Gastroesophageal sphincter (tissue), 4 donors: ENCODE data around the gene EPHA2. TPM values are rescaled to one million over a fixed set of nuclear protein-coding genes. Genes with fewer than 3 reads are reported as not detected.

ENCODE experiments used
- ATAC-seq: fragments of 150-250 bp; one replicate; pipeline ENCODE4 v1.9.1; 2016; ENCODE audit warnings: mild to moderate bottlenecking, moderate library complexity
- H3K27ac ChIP-seq, 4 donors: fragments of 200-600 bp; sonication (generic) in 3 of 4; 1 replicate in 3 of 4; 2 replicates in 1 of 4; pipeline ENCODE4 v1.5.1; 2016 to 2019
- H3K27me3 ChIP-seq: fragments of 200-600 bp; sonication (generic); one replicate; pipeline ENCODE4 v1.5.1; 2019
- H3K36me3 ChIP-seq, 2 donors: fragments of 200-600 bp; sonication (generic); one replicate each; pipeline ENCODE4 v1.5.1; 2019; ENCODE audit warnings: control low read depth in 1 of 2
- H3K4me1 ChIP-seq, 3 donors: fragments of 200-600 bp; sonication (generic); 1 replicate in 2 of 3; 2 replicates in 1 of 3; pipeline ENCODE4 v1.5.1; 2016 to 2019; ENCODE audit warnings: control low read depth in 2 of 3
- H3K4me3 ChIP-seq, 2 donors: fragments of 200-600 bp; sonication (generic); one replicate each; pipeline ENCODE4 v1.5.1; 2019; ENCODE audit warnings: mild to moderate bottlenecking in 1 of 2, moderate library complexity in 1 of 2
- H3K9me3 ChIP-seq, 3 donors: fragments of 200-600 bp; sonication (generic); one replicate each; pipeline ENCODE4 v1.5.1; 2017 to 2019; ENCODE audit warnings: control low read depth in 2 of 3
- EP300 ChIP-seq: sonication (generic); formaldehyde crosslinking; IDR thresholded peaks from one replicate; pipeline ENCODE4 v1.6.1; 2017; ENCODE audit warnings: antibody characterized with exemption, mild to moderate bottlenecking
- POLR2A ChIP-seq, 2 donors: fragments of 450-650 bp; IDR thresholded peaks; one replicate each; pipeline ENCODE4 v1.6.1; 2017; ENCODE audit warnings: antibody characterized with exemption in 2 of 2, mild to moderate bottlenecking in 2 of 2, moderate library complexity in 1 of 2
- POLR2AphosphoS5 ChIP-seq: sonication (generic); formaldehyde crosslinking; IDR thresholded peaks from one replicate; pipeline ENCODE4 v1.6.1; 2017; ENCODE audit warnings: antibody characterized with exemption
- WGBS, 2 donors: methylation state at CpG; one replicate each; pipeline ENCODE4 v1.1.5; 2018; ENCODE audit warnings: low coverage in 1 of 2; 5-methylcytosine and 5-hydroxymethylcytosine counted together
- total RNA-seq, 4 donors: library from RNA; depleted of rRNA; stranded (reverse); fragments of >200 nt; gene quantifications; one replicate each; pipeline ENCODE4 v1.1.0, GENCODE V29; 2016
- TF ChIP-seq, protein P1 (sequence below), 4 experiments: fragments of 200-600 bp in 2 of 4; fragments of 450-650 bp in 2 of 4; sonication (generic) in 1 of 4; IDR thresholded peaks; one replicate each; pipeline ENCODE4 v1.5.1; 2017 to 2019; ENCODE audit warnings: antibody characterized with exemption in 4 of 4, mild to moderate bottlenecking in 2 of 4, moderate library complexity in 2 of 4

EPHA2 gene
- total RNA-seq, 4 donors from 2014 or later = 8.9 to 16.1 (median 12.4) TPM

DNA sequence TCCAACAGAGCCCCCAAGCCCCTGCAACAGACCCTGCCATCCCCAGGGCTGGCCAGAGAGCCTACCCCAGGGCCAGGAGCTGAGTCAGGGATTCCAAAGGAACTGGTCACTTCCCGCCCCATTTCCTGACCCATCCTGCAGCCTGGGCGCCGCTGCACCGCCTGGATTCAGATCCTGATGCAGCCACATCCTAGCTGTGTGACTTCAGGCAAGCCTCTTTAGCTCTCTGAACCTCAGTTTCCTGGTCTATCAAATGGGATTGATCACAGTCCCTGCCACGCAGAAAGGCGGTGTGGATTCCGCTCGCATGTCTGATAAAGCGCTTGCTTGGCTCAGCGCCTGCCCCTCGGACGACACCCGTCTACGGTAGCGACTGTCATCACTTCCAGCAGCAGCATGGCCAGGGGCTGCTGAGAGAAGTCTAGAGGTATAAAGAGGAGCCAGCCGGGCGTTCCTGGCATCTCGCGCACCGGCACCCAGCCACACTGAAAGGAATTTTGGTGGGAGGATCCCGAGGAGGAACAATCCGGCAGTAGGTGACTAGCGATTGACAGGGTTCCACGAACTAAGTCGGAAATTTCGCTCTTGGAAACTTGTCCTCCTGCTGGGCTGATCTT is 10.1 kb downstream of the EPHA2 start:
- H3K4me1 ChIP-seq = peaks cover 0 to 75% (median 30%) of the 10 kb centered on the region in 3 donors
- 18% methylated on average over 2 of the region's 26 CpGs; no CpG with 5 or more reads in 1 of the 2 donors for WGBS, 2 donors
- peak overlapping the region; percentile 22 to 83 (median 80) for H3K27ac ChIP-seq
- peak; percentile 81 for ATAC-seq
- TF ChIP-seq POLR2A (IDR thresholded peaks at IDR 0.05) = peak in 1 of 2 donors; percentile 21
- TF ChIP-seq POLR2AphosphoS5 = peak; percentile 43
- TF ChIP-seq, protein P1, sequence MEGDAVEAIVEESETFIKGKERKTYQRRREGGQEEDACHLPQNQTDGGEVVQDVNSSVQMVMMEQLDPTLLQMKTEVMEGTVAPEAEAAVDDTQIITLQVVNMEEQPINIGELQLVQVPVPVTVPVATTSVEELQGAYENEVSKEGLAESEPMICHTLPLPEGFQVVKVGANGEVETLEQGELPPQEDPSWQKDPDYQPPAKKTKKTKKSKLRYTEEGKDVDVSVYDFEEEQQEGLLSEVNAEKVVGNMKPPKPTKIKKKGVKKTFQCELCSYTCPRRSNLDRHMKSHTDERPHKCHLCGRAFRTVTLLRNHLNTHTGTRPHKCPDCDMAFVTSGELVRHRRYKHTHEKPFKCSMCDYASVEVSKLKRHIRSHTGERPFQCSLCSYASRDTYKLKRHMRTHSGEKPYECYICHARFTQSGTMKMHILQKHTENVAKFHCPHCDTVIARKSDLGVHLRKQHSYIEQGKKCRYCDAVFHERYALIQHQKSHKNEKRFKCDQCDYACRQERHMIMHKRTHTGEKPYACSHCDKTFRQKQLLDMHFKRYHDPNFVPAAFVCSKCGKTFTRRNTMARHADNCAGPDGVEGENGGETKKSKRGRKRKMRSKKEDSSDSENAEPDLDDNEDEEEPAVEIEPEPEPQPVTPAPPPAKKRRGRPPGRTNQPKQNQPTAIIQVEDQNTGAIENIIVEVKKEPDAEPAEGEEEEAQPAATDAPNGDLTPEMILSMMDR (IDR thresholded peaks at IDR 0.05) = no peak
- peaks cover 0 to 35% of the 10 kb centered on the region in 2 donors for H3K36me3 ChIP-seq
- H3K4me3 ChIP-seq = peak overlapping the region in 1 of 2 donors; percentile 41
- H3K9me3 ChIP-seq = no peaks in the 10 kb centered on the region
- no peaks in the 10 kb centered on the region for H3K27me3 ChIP-seq

DNA sequence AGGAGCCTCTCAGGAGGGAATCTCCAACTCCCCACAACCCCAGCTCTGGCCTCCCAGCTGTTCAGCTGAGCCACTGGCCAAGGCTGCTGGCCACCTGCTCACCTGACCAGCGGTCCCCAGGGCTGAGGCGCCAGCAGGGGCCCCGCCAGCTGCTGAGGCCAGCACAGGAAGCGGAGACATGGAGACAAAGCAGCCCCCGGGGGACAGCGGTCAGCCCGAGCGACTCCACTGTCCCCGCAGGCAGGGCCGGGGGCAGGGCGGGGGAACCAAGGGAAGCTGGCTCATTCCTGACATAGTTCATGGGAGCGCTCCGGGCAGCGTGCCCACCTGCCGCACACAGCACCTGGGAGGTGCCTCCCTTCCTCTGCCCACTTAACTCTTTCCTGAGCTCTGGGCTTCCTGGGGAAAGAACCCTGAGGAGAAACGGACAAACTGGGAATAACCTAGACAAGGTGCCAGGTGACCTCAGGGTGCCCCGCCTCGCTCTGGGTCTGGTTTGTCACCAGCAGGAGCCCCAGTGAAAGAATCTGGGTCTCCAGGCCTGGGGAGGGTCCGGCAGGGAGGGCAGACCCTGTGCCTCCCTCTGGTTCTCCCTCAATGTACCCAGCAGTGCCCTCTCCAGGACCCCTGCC is 10.7 kb downstream of the EPHA2 start:
- TF ChIP-seq EP300 (no peak), POLR2A (IDR thresholded peaks at IDR 0.05) (no peak), POLR2AphosphoS5 (peak; percentile 38)
- TF ChIP-seq, protein P1 (IDR thresholded peaks at IDR 0.05) = no peak
- WGBS, 2 donors = no CpG with 5 or more reads among the region's 19 CpGs
- H3K36me3 ChIP-seq = peaks cover 0 to 32% of the 10 kb centered on the region in 2 donors
- no peaks in the 10 kb centered on the region for H3K9me3 ChIP-seq
- H3K4me1 ChIP-seq = peaks cover 0 to 70% (median 30%) of the 10 kb centered on the region in 3 donors
- H3K4me3 ChIP-seq = peak overlapping the region in 1 of 2 donors; percentile 41
- ATAC-seq = peak; percentile 61
- H3K27me3 ChIP-seq = no peaks in the 10 kb centered on the region
- H3K27ac ChIP-seq = peak overlapping the region in 3 of 4 donors; percentile 78 to 83 (median 82)

DNA sequence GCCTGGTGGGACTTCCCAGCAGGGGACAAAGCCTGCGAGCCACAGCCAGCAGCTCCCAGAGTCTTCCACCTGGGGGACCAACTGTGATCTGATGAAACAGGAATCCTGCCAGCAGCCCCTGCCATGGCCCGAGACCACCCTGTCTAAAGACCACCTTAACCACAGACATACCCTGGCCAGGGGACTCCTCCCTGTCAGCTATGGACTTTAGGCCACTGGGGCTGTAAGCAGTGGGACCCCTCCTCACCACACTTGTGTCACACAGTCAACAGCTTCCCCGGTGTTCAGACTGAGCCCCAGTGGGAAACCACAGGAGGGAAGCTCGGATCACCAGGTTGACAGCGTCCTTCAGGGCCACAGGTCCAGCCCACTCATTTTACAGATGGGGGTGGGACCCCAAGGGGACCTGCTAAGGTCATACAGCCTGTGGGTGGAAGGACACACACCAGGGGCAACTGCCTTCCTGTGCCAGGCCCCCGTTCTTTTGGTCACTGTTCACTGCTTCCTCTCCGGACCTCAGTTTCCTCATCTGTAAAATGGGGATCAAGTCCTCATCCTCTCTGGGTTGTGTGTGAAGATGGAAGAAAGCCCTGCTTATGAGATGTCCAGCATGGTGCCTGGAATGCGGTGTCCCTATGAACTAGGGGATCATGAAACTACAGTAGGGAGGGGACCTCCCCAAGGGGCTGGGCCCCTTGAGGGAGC is 11.4 kb downstream of the EPHA2 start:
- TF ChIP-seq, protein P1 (IDR thresholded peaks at IDR 0.05) = no peak
- TF ChIP-seq POLR2A (IDR thresholded peaks at IDR 0.05) (no peak), EP300 (no peak), POLR2AphosphoS5 (no peak)
- Histone ChIP-seq H3K9me3 (no peaks in the 10 kb centered on the region), H3K36me3 (peaks cover 0 to 25% of the 10 kb centered on the region in 2 donors), H3K4me3 (no peak overlapping the region), H3K4me1 (peaks cover 0 to 66% (median 30%) of the 10 kb centered on the region in 3 donors), H3K27ac (peak overlapping the region in 3 of 4 donors; percentile 78 to 83 (median 82)), H3K27me3 (no peaks in the 10 kb centered on the region)
- ATAC-seq = no peak
- WGBS, 2 donors = 80% methylated on average over 1 of the region's 8 CpGs; no CpG with 5 or more reads in 1 of the 2 donors

DNA sequence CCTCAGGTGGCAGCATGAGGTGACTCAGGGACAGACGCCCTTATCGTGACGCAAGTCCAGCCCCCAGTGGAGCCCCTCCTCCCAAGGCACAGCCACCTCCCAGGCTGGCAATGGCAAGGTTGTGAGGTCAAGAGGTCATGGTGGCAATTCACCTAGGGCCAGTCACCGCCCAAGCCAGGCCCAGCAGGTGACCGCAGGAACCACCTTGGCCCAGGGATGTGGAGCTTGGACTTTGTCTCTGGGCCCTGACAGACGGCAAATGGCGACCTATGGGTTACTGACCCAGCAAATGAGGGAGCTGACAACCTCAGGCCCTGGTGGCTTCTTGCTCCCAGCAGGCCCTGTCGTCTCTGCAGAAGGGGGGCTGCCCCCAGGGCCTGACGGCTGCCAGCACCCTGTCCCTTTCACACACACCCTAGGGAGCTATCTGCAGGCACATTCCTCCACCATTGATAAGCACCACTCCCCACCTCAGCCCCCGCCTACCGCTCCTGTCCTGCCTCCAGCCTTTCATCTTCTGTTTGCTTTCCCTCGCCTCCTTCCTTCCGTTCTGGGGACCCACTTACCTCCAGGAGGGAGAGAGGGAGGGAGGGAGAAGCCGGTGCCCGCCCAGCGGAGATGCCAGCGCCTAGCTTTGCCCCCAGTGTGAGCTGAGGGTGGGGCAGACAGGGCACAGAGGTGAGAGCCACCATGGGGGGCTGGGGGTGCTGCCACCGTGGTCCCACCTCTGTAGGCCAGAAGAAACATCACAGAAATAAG is 12.1 kb downstream of the EPHA2 start:
- TF ChIP-seq POLR2AphosphoS5 (no peak), POLR2A (IDR thresholded peaks at IDR 0.05) (no peak), EP300 (no peak)
- TF ChIP-seq, protein P1 (IDR thresholded peaks at IDR 0.05) = no peak
- Histone ChIP-seq H3K9me3 (no peaks in the 10 kb centered on the region), H3K27me3 (no peaks in the 10 kb centered on the region), H3K27ac (peak overlapping the region in 3 of 4 donors; percentile 78 to 83 (median 82)), H3K4me1 (peaks cover 0 to 66% (median 30%) of the 10 kb centered on the region in 3 donors), H3K4me3 (no peak overlapping the region), H3K36me3 (peaks cover 0 to 18% of the 10 kb centered on the region in 2 donors)
- ATAC-seq = no peak
- 100% methylated on average over 1 to 2 of the region's 18 CpGs for WGBS, 2 donors
